Endothelial cell (in vitro differentiated cells): Measurements from ENCODE around the gene CLDN20. TPM values are rescaled to one million over a fixed set of nuclear protein-coding genes. Genes with fewer than 3 reads are reported as not detected.

Experiments used
- DNase-seq: peaks from one replicate; pipeline ENCODE4 v3.0.0; 2021; ENCODE audit warnings: low spot score
- H3K27ac Mint-ChIP-seq: one replicate; pipeline ENCODE4 v1.8.0; 2021; ENCODE audit warnings: mixed read lengths, inconsistent platforms; ENCODE audit not compliant: unreplicated experiment
- H3K27me3 Mint-ChIP-seq: one replicate; pipeline ENCODE4 v1.8.0; 2021; ENCODE audit warnings: mild to moderate bottlenecking, moderate library complexity, mixed read lengths, inconsistent platforms; ENCODE audit not compliant: unreplicated experiment
- H3K36me3 Mint-ChIP-seq: one replicate; pipeline ENCODE4 v1.8.0; 2021; ENCODE audit warnings: mild to moderate bottlenecking, low read depth, mixed read lengths, inconsistent platforms; ENCODE audit not compliant: unreplicated experiment
- H3K4me1 Mint-ChIP-seq: one replicate; pipeline ENCODE4 v1.8.0; 2021; ENCODE audit warnings: mild to moderate bottlenecking, mixed read lengths, inconsistent platforms; ENCODE audit not compliant: unreplicated experiment
- H3K4me3 Mint-ChIP-seq: one replicate; pipeline ENCODE4 v1.8.0; 2021; ENCODE audit warnings: mild to moderate bottlenecking, mixed read lengths, inconsistent platforms; ENCODE audit not compliant: unreplicated experiment
- H3K9me3 Mint-ChIP-seq: one replicate; pipeline ENCODE4 v1.8.0; 2021; ENCODE audit warnings: mixed read lengths, inconsistent platforms; ENCODE audit not compliant: unreplicated experiment
- CTCF ChIP-seq: fragments of 200-600 bp; sonication (generic); IDR thresholded peaks from one replicate; pipeline ENCODE4 v1.5.0; 2021; ENCODE audit warnings: antibody characterized with exemption; ENCODE audit not compliant: unreplicated experiment
- total RNA-seq: library from RNA; stranded (reverse); fragmentation: NEBNext Ultra II Directional; extraction: Animal tissue kit (Norgen Biotek cat#: 25700); gene quantifications from one replicate; pipeline ENCODE4 v1.2.1, GENCODE V29; 2021; ENCODE audit not compliant: unreplicated experiment

Gene CLDN20
- total RNA-seq, 1 donor from 2014 or later, result 0.23 TPM

GRCh38 chr6:155244434-155244833 is 19.4 kb upstream of the CLDN20 start:
- DNase-seq, result no peak
- Mint-ChIP-seq H3K36me3 (peaks cover 43% of the 10 kb centered on the region), H3K27ac (no peak overlapping the region), H3K9me3 (no peaks in the 10 kb centered on the region), H3K4me1 (peaks cover 13% of the 10 kb centered on the region), H3K4me3 (no peak overlapping the region), H3K27me3 (peaks cover 4% of the 10 kb centered on the region)
- TF ChIP-seq CTCF, result no peak

- peaks cover 10% of the 10 kb centered on the region for H3K27me3 Mint-ChIP-seq
- H3K4me3 Mint-ChIP-seq, result no peak overlapping the region
- no peak for DNase-seq
- no peak overlapping the region for H3K27ac Mint-ChIP-seq
- H3K4me1 Mint-ChIP-seq, result peaks cover 21% of the 10 kb centered on the region
- peaks cover 44% of the 10 kb centered on the region for H3K36me3 Mint-ChIP-seq
- H3K9me3 Mint-ChIP-seq, result no peaks in the 10 kb centered on the region
- no peak for TF ChIP-seq CTCF
These were observed 18.6 kb upstream of the CLDN20 start for GRCh38 chr6:155245193-155245592.

- no peaks in the 10 kb centered on the region for H3K9me3 Mint-ChIP-seq
- H3K36me3 Mint-ChIP-seq, result peaks cover 44% of the 10 kb centered on the region
- H3K27me3 Mint-ChIP-seq, result peaks cover 10% of the 10 kb centered on the region
- no peak for DNase-seq
- TF ChIP-seq CTCF, result no peak
- peaks cover 27% of the 10 kb centered on the region for H3K4me1 Mint-ChIP-seq
- H3K4me3 Mint-ChIP-seq, result no peak overlapping the region
- no peak overlapping the region for H3K27ac Mint-ChIP-seq
These were observed 18.0 kb upstream of the CLDN20 start for GRCh38 chr6:155245831-155246230.

GRCh38 chr6:155246825-155247224 is 17.0 kb upstream of the CLDN20 start:
- H3K36me3 Mint-ChIP-seq, result peaks cover 38% of the 10 kb centered on the region
- peaks cover 10% of the 10 kb centered on the region for H3K27me3 Mint-ChIP-seq
- no peaks in the 10 kb centered on the region for H3K9me3 Mint-ChIP-seq
- DNase-seq, result no peak
- no peak overlapping the region for H3K27ac Mint-ChIP-seq
- peaks cover 34% of the 10 kb centered on the region for H3K4me1 Mint-ChIP-seq
- no peak for TF ChIP-seq CTCF
- H3K4me3 Mint-ChIP-seq, result no peak overlapping the region

- TF ChIP-seq CTCF, result no peak
- Mint-ChIP-seq H3K4me3 (no peak overlapping the region), H3K4me1 (peaks cover 34% of the 10 kb centered on the region), H3K36me3 (peaks cover 34% of the 10 kb centered on the region), H3K27ac (no peak overlapping the region), H3K27me3 (peaks cover 12% of the 10 kb centered on the region), H3K9me3 (no peaks in the 10 kb centered on the region)
- DNase-seq, result no peak
These were observed 16.2 kb upstream of the CLDN20 start for GRCh38 chr6:155247618-155248007.
